Left hindlimb (tissue), 1 donor: ENCODE data around the gene S100P.

Source experiments
- DNase-seq: peaks from one replicate; pipeline ENCODE4 v3.0.0-alpha.2; 2018

The S100P gene

DNA sequence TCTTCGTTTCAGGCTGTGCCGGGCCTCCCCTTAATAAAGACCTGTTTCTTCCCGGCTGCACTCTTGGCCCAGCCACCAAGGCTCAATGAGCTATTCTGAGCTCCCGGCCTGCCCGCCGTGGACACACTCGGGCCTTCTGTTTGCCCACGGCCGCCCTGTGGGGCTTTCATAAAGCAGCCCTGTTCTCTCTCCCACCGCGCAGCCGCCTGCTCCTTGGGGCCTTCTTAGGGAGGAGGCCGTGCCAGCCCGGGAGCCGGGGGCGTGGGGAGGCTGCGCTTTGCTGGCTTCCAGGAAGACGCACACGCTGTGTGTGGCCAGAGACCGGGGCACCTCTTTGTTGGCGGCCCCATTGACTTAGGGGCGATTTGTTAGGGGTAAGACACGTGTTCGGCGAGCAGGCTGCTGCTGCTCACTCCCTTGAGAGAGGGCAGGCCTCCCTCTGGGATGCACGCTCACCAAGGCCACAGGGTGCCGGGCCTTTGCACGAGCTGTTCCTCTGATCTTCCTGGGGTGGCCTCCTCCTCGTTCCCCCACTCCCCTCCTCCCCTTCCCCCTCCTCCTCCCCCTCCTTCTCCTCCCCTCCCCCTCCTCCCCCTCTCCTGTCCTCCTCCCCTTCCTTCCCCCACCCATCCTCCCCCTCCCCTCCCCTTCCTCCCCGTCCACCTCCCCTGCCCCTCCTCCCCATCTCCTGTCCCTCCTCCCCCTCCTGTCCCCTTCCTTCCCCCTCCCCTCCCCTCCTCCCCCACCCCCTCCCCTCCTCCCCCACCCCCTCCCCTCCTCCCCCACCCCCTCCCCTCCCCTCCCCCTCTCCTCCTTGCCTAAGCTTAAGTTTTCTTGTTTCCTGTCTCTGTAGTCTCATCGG lies 33.6 kb downstream of the S100P start:
- peak; percentile 85 for DNase-seq

DNA sequence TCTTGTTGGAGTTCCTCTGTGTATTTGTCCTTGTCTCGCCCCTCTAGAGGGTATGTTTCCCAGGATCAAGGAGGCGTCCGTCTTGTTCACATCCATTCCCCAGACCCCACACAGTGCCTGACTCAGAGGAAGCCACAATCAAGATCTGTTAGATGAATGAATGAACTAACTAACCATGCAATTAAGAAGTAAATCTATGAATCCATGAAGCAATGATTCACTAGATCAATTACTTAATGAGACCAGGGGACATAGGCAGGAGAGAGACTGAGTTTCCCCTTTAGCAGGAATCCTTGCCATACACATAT lies 34.2 kb downstream of the S100P start:
- no peak for DNase-seq

DNA sequence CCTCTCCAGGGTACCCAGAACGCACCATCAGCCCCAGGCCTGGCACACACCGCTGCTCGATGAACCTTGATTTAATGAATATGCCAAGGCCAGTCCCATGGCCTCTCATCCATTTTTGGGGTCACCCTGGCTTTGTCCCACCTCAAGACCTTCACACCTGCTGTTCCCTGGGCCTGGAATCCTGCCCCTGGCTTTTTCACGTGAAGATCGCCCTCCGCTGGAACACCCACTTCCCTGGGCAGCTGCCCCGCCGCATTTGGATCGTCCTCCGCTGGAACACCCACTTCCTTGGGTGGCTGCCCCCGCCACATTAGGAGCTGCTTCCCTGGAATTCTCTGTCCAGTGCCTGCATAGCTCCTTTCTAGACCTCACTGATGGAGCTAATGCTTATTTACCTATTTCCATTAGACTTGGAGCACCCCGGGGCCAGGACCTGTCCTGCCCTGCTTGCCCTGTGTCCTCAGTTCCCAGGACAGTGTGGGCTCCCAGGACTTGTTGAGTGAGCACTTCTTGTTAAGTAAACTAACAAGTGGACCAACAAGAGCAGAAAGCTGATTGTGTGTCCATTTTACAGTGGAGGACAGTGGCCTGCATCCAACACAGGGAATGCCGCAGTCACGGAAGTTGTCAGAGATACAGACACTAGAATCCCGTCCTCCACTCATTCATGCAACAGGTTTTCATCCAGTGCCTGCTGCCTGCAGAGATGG lies 34.8 kb downstream of the S100P start:
- no peak for DNase-seq

DNA sequence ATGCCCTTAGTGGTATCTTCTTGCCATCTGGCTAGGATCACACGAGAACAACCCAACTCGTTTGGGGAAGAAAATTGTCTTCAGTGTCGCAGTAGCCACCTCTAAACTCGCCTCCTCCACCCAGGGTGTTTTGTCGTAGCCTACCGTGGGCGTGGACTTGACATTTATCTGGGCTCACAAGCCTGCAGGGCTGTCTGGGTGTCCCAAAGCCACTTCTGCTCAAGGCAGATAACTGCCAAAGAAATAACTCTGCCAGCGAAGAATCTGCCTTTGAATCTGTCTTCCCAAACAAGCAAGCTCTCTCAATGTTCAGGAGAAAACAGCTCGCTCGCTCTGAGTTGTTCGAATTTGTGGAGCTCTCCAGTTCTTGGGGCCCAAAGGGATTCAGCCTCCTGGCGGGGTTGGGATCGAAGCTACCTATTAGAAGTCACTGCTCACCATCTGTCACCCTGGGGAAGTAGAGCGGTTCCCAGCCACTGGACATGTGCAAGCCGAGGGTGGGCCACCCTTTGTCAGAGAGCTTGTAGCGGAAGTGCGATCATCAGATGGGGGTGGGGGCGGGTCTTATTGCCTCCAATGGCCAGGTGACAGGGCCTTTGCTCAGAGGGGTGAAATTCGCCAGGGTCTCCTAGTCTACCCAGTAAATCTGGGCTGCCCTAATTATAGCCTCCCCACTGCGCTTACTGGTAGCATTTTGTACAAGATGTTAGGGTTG lies 37.1 kb downstream of the S100P start:
- no peak for DNase-seq

DNA sequence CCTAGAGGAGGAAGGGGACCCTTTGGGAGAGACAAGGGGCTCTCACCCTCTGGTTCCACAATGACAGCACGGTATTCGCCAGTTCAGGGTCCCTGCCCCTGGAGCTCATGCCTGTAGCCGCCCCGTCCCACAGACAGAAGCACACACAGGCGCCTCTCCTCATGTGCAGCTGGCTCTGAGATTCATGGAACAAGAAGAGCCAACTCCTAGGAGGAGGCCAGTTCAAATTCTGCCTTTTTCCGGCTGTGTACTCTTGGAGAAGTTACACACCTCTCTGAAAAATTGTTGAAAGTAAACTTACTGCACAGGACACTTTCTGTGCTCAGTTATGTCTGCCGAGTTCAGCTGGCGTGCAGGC lies 37.6 kb downstream of the S100P start:
- DNase-seq = no peak

DNA sequence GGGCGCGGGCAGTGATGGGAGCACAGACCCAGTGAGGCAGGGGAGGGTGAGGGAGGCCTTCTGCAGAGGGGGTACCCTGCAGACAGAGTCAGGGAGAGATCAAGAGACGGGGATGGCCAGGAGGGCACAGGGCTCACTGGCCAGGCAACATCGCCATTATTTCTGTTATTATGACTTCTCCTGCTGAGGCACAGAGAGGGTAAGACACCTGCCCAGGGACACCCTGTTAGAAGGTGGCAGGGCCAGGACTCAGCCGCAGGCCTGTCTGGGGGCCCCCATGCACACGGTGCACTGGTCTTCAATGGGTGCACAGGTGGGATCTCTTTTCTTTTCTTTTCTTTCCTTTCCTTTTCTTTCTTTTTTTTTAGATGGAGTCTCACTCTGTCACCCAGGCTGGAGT lies 38.1 kb downstream of the S100P start:
- DNase-seq = no peak

DNA sequence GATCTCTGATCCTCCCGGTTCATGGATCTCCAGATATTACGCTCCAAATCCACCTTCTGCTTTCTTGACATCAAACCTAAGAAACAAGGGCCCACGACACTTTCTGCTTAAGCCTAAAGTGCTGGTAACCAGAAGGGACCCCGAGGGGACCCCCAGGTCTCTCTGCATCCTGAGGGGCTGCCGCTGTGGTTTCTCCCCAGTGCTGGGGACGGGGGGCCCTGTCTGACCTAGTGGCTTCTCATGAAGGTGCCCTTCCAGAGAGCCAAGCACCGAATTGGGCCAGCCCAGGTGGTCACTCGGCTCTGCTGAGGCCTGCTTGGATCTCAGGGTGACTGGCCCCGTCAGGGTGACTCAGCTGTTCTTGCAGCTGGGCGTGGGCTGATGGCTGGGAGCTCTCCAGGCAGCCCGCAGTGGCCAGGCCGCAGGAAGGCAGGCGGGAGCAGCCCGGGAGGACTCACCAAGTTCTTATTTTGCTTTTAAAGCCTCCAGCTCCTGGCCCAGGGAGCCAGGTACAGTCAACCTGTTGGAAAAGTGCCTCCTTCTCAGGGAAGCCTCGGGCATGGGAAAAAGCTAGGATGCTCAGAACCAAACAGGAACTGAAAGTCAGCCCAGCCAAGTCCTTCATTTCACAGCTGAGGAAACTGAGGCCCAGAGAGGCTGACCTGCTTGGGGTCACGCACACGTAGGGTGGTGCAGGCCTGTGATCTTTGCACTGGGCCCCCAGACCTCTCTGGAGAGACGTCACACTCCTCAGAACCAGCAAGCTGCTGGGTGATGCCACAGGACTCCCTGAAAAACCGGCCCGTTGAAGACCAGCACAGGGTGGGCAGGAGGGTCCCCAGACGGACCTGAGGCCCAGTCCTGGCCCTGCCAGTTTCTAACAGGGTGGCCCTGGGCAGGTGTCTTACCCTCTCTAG lies 39.0 kb downstream of the S100P start:
- DNase-seq = no peak

GRCh38 chr4:6733358-6734164 lies 39.9 kb downstream of the S100P start:
- DNase-seq = no peak

- DNase-seq = no peak
Measured at GRCh38 chr4:6734165-6734786, 40.6 kb downstream of the S100P start.

DNA sequence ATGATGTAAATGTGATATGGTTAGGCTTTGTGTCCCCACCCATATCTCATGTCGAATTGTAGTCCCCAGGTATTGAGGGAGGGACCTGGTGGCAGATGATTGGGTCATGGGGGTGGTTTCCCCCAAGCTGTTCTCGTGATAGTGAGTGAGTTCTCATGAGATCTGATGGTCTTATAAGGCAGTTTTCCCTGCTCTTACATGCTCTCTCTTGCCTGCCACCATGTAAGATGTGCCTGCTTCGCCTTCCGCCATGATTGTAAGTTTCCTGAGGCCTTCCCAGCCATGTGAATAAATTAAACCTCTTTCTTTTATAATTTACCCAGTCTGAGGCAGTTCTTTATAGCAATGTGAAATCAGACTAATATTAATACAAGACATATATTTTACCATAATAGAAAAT lies 46.2 kb downstream of the S100P start:
- DNase-seq = no peak

DNA sequence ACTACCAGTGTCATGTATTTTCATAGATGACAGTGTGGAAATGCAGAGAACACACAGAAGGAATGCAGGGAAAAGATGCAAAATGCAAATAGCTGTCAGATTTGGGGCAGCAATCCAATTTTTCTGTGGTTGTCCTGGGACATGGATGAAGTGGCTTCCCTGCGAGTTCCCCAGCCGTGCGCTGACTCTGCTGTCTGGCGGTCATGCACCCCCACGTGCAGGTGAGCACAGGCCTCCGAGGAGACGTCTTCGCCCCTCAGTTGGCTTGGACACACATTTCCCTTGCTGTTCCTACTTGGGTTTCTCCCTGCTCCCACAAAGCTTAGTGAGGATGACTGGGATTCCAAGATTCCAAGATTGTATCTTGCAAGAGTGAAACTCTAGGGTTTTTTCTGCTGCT lies 46.7 kb downstream of the S100P start:
- no peak for DNase-seq

DNA sequence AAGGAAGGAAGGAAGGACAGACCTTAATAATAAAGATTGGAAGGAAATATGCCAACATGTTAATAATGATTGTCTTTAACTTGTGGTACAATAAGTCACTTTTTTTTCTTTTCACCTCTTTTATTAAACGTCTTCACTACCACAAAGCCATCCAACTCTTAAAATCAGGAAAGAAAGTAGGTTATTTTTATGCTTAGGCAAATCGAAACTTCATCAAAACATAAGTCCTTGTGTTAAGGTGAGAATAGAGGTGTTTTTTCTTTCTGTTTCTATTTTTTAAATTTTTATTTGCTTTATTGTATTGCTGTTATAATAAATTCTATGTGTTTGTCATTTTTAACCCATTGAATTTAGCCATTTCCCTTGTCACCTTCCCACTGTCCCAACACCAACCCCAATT lies 48.8 kb downstream of the S100P start:
- DNase-seq = no peak

DNA sequence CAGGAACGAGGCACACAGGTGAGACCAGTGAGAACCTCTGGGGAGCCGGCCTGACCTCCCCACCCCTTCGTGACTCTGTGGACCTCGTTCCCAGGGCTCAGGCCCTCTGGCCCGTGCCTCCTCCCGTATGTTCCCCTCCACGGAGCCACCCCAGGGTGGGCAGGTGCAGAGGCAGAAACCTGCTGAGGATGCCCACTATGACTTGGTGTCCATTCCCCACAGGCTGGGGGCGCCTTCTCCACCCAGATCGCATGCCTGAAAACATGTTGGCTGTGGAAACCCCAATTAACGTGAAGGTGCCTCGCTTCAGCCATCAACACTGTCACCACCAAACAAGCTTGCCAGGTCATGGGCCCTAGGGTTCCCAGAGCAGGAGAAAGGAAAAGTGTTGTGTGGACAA lies 49.3 kb downstream of the S100P start:
- DNase-seq = no peak
